ENCODE results near the gene PPP6C.
"Not testable (repeated sequence)": the region's sequence is repeated elsewhere in the genome, so short reads cannot be mapped to it uniquely, and the experiment has no call there.

PPP6C gene

DNA sequence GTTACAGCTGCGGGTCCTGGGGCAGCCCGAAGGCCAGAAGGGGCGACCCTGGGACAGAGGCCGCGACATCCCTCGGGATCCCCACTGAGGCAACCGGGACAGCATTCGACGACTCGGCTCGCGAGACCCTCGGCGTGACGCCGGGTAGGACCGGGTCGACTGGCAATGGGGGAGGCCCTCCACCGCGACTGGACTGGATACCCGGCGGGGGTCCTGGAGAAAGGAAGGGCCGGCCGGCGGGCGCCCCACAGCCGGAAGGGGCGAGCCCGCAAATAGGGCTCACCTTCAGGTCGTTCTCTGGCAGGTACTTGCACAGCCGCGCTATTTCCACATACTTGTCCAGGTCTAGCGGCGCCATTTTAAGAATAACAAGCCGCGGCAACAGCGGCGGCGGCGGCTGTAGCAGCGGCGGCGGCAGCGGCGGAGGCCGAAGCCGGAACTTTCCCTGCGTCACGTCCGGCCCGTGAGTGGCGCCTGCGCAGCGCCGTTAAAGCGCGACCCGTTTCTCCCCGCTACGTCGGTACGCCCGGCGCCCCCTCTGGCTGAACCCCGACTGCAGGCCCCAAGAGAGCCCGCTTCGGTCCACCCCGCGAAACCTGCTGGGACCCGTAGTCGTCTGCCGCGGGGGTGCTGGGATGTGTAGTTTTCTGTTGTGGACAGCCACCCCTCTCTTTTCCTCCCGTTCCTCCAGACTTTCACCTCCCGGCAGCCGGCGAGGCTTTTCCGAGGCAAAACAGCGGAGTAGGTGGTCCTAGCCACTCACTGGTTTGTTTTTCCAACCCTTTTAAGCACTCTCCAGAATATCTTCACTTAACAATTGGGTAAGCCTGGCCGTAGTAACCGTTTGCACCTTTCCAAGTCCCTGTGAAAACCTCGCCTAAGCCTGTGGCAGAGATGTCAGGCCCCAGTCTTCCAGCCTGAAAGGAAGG lies at the start of gene PPP6C:
TSS of gene PPP6C (minus strand) at position 443 of the 929 bp plus-strand sequence. CDS start at position 358, 85 bp downstream.
- H3K4me3 ChIP-seq (ENCODE audit: control insufficient read depth, low read depth, low read length): peak within 1 kb of the TSS; percentile 95
- peak; percentile 94 for DNase-seq (ENCODE audit: low read depth)
- TF ChIP-seq, protein P1, sequence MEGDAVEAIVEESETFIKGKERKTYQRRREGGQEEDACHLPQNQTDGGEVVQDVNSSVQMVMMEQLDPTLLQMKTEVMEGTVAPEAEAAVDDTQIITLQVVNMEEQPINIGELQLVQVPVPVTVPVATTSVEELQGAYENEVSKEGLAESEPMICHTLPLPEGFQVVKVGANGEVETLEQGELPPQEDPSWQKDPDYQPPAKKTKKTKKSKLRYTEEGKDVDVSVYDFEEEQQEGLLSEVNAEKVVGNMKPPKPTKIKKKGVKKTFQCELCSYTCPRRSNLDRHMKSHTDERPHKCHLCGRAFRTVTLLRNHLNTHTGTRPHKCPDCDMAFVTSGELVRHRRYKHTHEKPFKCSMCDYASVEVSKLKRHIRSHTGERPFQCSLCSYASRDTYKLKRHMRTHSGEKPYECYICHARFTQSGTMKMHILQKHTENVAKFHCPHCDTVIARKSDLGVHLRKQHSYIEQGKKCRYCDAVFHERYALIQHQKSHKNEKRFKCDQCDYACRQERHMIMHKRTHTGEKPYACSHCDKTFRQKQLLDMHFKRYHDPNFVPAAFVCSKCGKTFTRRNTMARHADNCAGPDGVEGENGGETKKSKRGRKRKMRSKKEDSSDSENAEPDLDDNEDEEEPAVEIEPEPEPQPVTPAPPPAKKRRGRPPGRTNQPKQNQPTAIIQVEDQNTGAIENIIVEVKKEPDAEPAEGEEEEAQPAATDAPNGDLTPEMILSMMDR (conservative IDR thresholded peaks at IDR 0.05; ENCODE audit: control insufficient read depth, insufficient read depth, low read depth, low read length): peak; percentile 42

DNA sequence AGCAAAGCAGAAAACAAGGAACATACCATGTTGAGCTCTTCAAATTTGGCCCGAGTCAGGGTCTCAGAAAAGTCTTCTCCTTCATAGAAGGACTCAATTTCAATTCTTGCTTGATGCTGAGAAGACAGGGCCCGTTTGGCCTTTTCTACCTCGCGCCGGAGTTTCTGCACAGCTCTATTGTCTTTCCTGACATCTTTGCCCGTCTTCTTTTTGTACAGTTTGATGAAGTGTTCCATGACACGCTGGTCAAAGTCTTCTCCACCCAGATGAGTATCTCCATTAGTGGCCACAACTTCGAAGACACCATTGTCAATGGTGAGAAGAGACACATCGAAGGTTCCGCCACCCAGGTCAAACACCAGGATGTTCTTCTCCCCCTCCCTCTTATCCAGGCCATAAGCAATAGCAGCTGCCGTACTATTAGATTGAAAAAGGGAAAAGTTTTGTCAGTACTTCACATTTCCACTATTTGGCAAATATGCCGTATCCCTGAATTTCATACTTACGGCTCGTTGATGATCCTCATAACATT lies 49.4 kb upstream of the PPP6C start:
- TF ChIP-seq, protein P1 (conservative IDR thresholded peaks at IDR 0.05; ENCODE audit: control insufficient read depth, insufficient read depth, low read depth, low read length): no peak
- peak overlapping the region; percentile 98 for H3K4me3 ChIP-seq (ENCODE audit: control insufficient read depth, low read depth, low read length)
- no peak for DNase-seq (ENCODE audit: low read depth)

DNA sequence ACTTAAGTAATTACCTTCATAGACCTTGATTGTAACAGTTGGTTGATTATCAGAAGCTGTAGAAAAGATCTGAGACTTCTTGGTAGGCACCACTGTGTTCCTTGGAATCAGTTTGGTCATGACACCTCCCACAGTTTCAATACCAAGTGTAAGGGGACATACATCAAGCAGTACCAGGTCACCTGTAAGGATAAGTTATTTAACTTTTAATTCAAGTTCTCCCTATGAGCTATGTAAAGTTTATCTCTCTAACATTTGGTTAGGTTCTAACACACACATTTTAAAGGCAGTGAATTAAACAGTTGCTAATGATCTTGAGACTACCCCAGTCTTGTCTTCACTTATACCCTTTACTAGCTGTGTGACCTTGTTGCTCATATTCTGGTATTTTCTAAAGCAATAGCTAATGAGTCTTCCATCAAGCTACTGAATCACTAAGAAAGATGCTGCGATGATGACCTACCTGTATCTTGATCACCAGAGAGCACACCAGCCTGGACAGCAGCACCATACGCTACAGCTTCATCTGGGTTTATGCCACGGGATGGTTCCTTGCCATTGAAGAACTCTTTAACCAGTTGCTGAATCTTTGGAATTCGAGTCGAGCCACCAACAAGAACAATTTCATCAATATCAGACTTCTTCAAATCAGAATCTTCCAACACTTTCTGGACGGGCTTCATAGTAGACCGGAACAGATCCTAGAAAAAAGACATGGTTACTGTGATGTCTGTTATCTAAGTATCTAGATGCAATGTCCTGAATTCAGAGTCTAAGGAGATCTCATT lies 48.7 kb upstream of the PPP6C start:
- peak overlapping the region; percentile 98 for H3K4me3 ChIP-seq (ENCODE audit: control insufficient read depth, low read depth, low read length)
- DNase-seq (ENCODE audit: low read depth): no peak
- TF ChIP-seq, protein P1 (conservative IDR thresholded peaks at IDR 0.05; ENCODE audit: control insufficient read depth, insufficient read depth, low read depth, low read length): no peak

DNA sequence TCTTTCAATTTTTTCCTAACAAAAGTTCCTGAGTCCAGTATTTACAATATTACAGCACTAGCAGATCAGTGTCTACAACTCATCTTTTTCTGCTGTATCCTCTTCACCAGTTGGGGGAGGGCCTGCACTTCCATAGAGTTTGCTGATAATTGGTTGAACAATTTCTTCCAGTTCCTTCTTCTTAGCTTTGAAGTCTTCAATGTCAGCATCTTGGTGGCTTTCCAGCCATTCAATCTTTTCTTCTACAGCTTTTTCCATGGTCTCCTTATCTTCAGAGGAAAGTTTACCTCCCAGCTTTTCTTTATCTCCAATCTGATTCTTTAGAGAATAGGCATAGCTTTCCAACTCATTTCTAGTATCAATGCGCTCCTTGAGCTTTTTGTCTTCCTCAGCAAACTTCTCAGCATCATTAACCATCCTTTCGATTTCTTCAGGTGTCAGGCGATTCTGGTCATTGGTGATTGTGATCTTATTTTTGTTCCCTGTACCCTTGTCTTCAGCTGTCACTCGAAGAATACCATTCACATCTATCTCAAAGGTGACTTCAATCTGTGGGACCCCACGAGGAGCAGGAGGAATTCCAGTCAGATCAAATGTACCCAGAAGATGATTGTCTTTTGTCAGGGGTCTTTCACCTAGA lies 47.0 kb upstream of the PPP6C start:
- not testable (repeated sequence) for DNase-seq (ENCODE audit: low read depth); H3K4me3 ChIP-seq (ENCODE audit: control insufficient read depth, low read depth, low read length)

DNA sequence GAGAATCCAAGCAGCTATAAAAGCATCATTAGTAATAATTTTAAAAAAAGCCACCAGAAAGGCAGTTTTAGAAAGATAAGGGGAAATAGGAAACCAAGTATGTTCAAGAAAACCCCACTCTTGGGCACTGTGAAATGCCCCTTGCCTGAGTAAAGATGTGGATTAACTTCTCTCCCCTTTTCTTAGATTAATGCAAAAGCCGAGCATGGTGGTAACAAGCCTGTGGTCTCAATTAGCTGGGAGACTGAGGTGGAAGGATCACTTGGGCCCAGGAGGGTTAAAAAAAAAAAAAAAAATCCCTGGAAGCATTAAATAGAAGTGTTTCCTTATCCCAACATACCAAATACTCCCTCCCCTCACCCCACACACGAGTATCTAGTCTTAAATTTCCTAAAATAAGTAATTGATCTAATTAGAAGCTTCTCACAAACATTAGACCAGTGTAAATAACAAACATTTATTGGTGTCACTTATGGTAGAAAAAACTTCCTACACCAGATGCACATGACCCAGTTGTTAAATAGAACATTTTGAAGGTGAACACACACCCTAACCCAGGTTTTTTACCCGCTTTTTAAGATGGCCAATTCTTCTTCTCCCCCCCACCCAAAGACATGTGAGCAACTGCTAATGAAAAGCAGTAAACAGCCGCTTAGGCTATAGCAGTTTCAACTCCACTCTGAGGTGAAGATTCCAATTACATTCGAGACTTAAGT lies 46.4 kb upstream of the PPP6C start:
- no peak overlapping the region for H3K4me3 ChIP-seq (ENCODE audit: control insufficient read depth, low read depth, low read length)
- TF ChIP-seq, protein P1 (conservative IDR thresholded peaks at IDR 0.05; ENCODE audit: control insufficient read depth, insufficient read depth, low read depth, low read length): no peak
- no peak for DNase-seq (ENCODE audit: low read depth)

DNA sequence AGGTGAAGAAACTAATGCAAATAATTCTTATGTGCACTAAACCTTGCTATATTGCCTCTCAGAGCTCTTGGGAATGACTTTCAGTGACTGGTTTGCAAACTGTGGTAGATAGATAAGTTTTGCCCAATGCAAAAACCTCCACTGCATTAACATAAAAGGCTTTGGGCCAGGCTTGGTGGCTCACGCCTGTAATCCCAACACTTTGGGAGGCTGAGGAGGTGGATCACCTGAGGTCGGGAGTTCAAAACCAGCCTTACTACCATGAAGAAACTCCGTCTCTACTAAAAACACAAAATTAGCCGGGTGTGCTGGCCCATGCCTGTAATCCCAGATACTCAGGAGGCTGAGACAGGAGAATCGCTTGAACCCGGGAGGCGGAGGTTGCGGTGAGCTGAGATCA lies 44.5 kb upstream of the PPP6C start:
- H3K4me3 ChIP-seq (ENCODE audit: control insufficient read depth, low read depth, low read length); DNase-seq (ENCODE audit: low read depth): not testable (repeated sequence)

DNA sequence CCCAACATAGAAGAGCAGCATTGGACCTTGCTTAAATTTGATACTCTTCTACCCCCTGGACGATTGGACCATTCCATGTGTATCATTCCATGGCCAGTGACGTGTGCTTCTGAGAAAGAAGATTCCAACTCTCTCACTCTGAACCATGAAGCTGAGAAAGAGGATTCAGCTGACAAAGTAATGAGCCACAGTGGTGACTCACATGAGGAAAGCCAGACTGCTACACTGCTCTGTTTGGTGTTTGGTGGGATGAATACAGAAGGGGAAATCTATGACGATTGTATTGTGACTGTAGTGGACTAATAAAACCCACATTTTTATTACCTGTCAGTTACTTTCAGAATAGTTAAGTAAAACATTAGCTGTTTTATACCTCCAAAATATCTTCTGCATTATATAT lies 44.1 kb upstream of the PPP6C start:
- DNase-seq (ENCODE audit: low read depth): peak; percentile 100
- TF ChIP-seq, protein P1 (conservative IDR thresholded peaks at IDR 0.05; ENCODE audit: control insufficient read depth, insufficient read depth, low read depth, low read length): no peak
- no peak overlapping the region for H3K4me3 ChIP-seq (ENCODE audit: control insufficient read depth, low read depth, low read length)

Data from fibroblast of mammary gland (primary cell).